ENCODE results near the gene CCDC88B. TPM values are rescaled to one million over a fixed set of nuclear protein-coding genes. Genes with fewer than 3 reads are reported as not detected.

CCDC88B gene
- total RNA-seq, 4 donors from 2014 or later = 0.98 to 5.2 (median 2.1) TPM

- in situ Hi-C loops (cut with MboI; ENCODE audit: low sequenced_read_pairs in 4 of 4) = no loop called here
- TF ChIP-seq CTCF (IDR thresholded peaks at IDR 0.05 in 4 of 5, conservative IDR thresholded peaks at IDR 0.05 in 1 of 5) (no peak), POLR2A (IDR thresholded peaks at IDR 0.05) (no peak)
- peaks cover 0 to 5% of the 10 kb centered on the region in 2 donors for H3K4me1 ChIP-seq
These were observed 49.8 kb downstream of the CCDC88B start for GRCh38 chr11:64389851-64390250.

GRCh38 chr11:64390558-64390957 lies 50.6 kb downstream of the CCDC88B start:
- no peak for DNase-seq
- TF ChIP-seq POLR2A (IDR thresholded peaks at IDR 0.05) = no peak
- TF ChIP-seq CTCF (IDR thresholded peaks at IDR 0.05 in 4 of 5, conservative IDR thresholded peaks at IDR 0.05 in 1 of 5) = no peak
- H3K4me3 ChIP-seq = no peak overlapping the region
- intact Hi-C loops (cut with DNase I; ENCODE audit: low total_unique reads) (no loop called here), in situ Hi-C loops (cut with MboI; ENCODE audit: low sequenced_read_pairs in 4 of 4) (no loop called here)
- no peak overlapping the region for H3K27ac ChIP-seq
- no peaks in the 10 kb centered on the region for H3K36me3 ChIP-seq
- ATAC-seq = no peak
- H3K4me1 ChIP-seq = peaks cover 0 to 8% of the 10 kb centered on the region in 2 donors
- H3K27me3 ChIP-seq = no peaks in the 10 kb centered on the region
- no peaks in the 10 kb centered on the region for H3K9me3 ChIP-seq

More at GRCh38 chr11:64389851-64390250, 49.8 kb downstream of the CCDC88B start:
- no peak for ATAC-seq
- Histone ChIP-seq H3K27me3 (no peaks in the 10 kb centered on the region), H3K36me3 (no peaks in the 10 kb centered on the region), H3K9me3 (no peaks in the 10 kb centered on the region), H3K4me3 (no peak overlapping the region), H3K27ac (no peak overlapping the region)
- no peak for DNase-seq
- intact Hi-C loops (cut with DNase I; ENCODE audit: low total_unique reads) = no loop called here

- H3K27me3 ChIP-seq = no peaks in the 10 kb centered on the region
- no peak overlapping the region for H3K27ac ChIP-seq
- DNase-seq (no peak), ATAC-seq (no peak)
- no peak overlapping the region for H3K4me3 ChIP-seq
- TF ChIP-seq POLR2A (IDR thresholded peaks at IDR 0.05) (no peak), CTCF (IDR thresholded peaks at IDR 0.05 in 4 of 5, conservative IDR thresholded peaks at IDR 0.05 in 1 of 5) (no peak)
- H3K4me1 ChIP-seq = peaks cover 0 to 14% of the 10 kb centered on the region in 2 donors
- in situ Hi-C loops (cut with MboI; ENCODE audit: low sequenced_read_pairs in 4 of 4) (no loop called here), intact Hi-C loops (cut with DNase I; ENCODE audit: low total_unique reads) (no loop called here)
- H3K36me3 ChIP-seq = no peaks in the 10 kb centered on the region
- H3K9me3 ChIP-seq = no peaks in the 10 kb centered on the region
These were observed 51.8 kb downstream of the CCDC88B start for GRCh38 chr11:64391839-64392238.

GRCh38 chr11:64395545-64396078 lies 55.6 kb downstream of the CCDC88B start:
- no peak for TF ChIP-seq POLR2A (IDR thresholded peaks at IDR 0.05)
- TF ChIP-seq CTCF (IDR thresholded peaks at IDR 0.05 in 4 of 5, conservative IDR thresholded peaks at IDR 0.05 in 1 of 5) = no peak
- ATAC-seq (no peak), DNase-seq (no peak)
- H3K4me3 ChIP-seq = no peak overlapping the region
- H3K27ac ChIP-seq = no peak overlapping the region
- in situ Hi-C loops (cut with MboI; ENCODE audit: low sequenced_read_pairs in 4 of 4) = no loop called here
- no peaks in the 10 kb centered on the region for H3K9me3 ChIP-seq
- intact Hi-C loops (cut with DNase I; ENCODE audit: low total_unique reads) = no loop called here
- H3K27me3 ChIP-seq = no peaks in the 10 kb centered on the region
- peaks cover 0 to 14% of the 10 kb centered on the region in 2 donors for H3K4me1 ChIP-seq
- H3K36me3 ChIP-seq = no peaks in the 10 kb centered on the region

GRCh38 chr11:64396079-64396591 lies 56.1 kb downstream of the CCDC88B start:
- H3K36me3 ChIP-seq = no peaks in the 10 kb centered on the region
- no peak for DNase-seq
- intact Hi-C loops (cut with DNase I; ENCODE audit: low total_unique reads) = no loop called here
- ATAC-seq = no peak
- peak overlapping the region in 1 of 4 donors; percentile 15 for H3K4me3 ChIP-seq
- peaks cover 0 to 14% of the 10 kb centered on the region in 2 donors for H3K4me1 ChIP-seq
- in situ Hi-C loops (cut with MboI; ENCODE audit: low sequenced_read_pairs in 4 of 4) = no loop called here
- no peaks in the 10 kb centered on the region for H3K9me3 ChIP-seq
- TF ChIP-seq CTCF (IDR thresholded peaks at IDR 0.05 in 4 of 5, conservative IDR thresholded peaks at IDR 0.05 in 1 of 5) (no peak), POLR2A (IDR thresholded peaks at IDR 0.05) (no peak)
- H3K27me3 ChIP-seq = no peaks in the 10 kb centered on the region
- H3K27ac ChIP-seq = no peak overlapping the region
